Hepatocyte (in vitro differentiated cells): ENCODE measurements around the gene CMC2.

Experiments used
- CTCF ChIP-seq: fragments of 200-600 bp; sonication (generic); IDR thresholded peaks from 2 replicates; pipeline ENCODE4 v1.5.1; 2016; ENCODE audit warnings: antibody characterized with exemption, mild to moderate bottlenecking; ENCODE audit not compliant: poor library complexity
- EZH2 ChIP-seq: fragments of 200-600 bp; sonication (generic); IDR thresholded peaks from 2 replicates; pipeline ENCODE4 v1.6.1; 2016; ENCODE audit warnings: antibody characterized with exemption, mild to moderate bottlenecking, borderline replicate concordance
- EZH2phosphoT487 ChIP-seq: fragments of 200-600 bp; sonication (generic); IDR thresholded peaks from one replicate; pipeline ENCODE4 v1.6.1; 2018; ENCODE audit warnings: antibody characterized with exemption, mild to moderate bottlenecking, low read depth, moderate library complexity; ENCODE audit not compliant: unreplicated experiment, severe bottlenecking

- no peak for TF ChIP-seq EZH2
- TF ChIP-seq CTCF, result peak; percentile 98
- TF ChIP-seq EZH2phosphoT487, result no peak
These were observed 28.8 kb upstream of the CMC2 start, which contains the start of gene ATMIN for GRCh38 chr16:81035398-81035974.
